Glutamatergic neuron (in vitro differentiated cells): Measurements from ENCODE around the gene AHCY. TPM values are rescaled to one million over a fixed set of nuclear protein-coding genes. Genes with fewer than 3 reads are reported as not detected.
"Not testable (repeated sequence)": the region's sequence is repeated elsewhere in the genome, so short reads cannot be mapped to it uniquely, and the experiment has no call there.

Experiments used
- DNase-seq: peaks from one replicate; pipeline ENCODE4 v3.0.0; 2022
- H3K27ac Mint-ChIP-seq: one replicate; pipeline ENCODE4 v1.8.0; 2020; ENCODE audit warnings: mild to moderate bottlenecking, mixed read lengths, inconsistent platforms; ENCODE audit not compliant: unreplicated experiment
- H3K27me3 Mint-ChIP-seq: one replicate; pipeline ENCODE4 v1.8.0; 2020; ENCODE audit warnings: mild to moderate bottlenecking, moderate library complexity, mixed read lengths, inconsistent platforms; ENCODE audit not compliant: unreplicated experiment
- H3K36me3 Mint-ChIP-seq: one replicate; pipeline ENCODE4 v1.8.0; 2020; ENCODE audit warnings: mild to moderate bottlenecking, mixed read lengths, inconsistent platforms; ENCODE audit not compliant: unreplicated experiment
- H3K4me1 Mint-ChIP-seq: one replicate; pipeline ENCODE4 v1.8.0; 2020; ENCODE audit warnings: mild to moderate bottlenecking, low read depth, mixed read lengths, inconsistent platforms; ENCODE audit not compliant: unreplicated experiment
- H3K4me3 Mint-ChIP-seq: one replicate; pipeline ENCODE4 v1.8.0; 2020; ENCODE audit warnings: mild to moderate bottlenecking, mixed read lengths, inconsistent platforms; ENCODE audit not compliant: unreplicated experiment
- H3K9me3 Mint-ChIP-seq: one replicate; pipeline ENCODE4 v1.8.0; 2020; ENCODE audit warnings: mild to moderate bottlenecking, moderate library complexity, mixed read lengths, inconsistent platforms; ENCODE audit not compliant: unreplicated experiment
- total RNA-seq: library from RNA; stranded (reverse); fragmentation: NEBNext Ultra II Directional; extraction: Animal tissue kit (Norgen Biotek cat#: 25700); gene quantifications from one replicate; pipeline ENCODE4 v1.2.1, GENCODE V29; 2021; ENCODE audit not compliant: unreplicated experiment
- TF ChIP-seq, protein P1 (sequence below): fragments of 200-600 bp; sonication (generic); IDR thresholded peaks from one replicate; pipeline ENCODE4 v1.5.0; 2021; ENCODE audit not compliant: partially characterized antibody, unreplicated experiment

The AHCY gene
- total RNA-seq, 1 donor from 2014 or later, result 97.9 TPM

DNA sequence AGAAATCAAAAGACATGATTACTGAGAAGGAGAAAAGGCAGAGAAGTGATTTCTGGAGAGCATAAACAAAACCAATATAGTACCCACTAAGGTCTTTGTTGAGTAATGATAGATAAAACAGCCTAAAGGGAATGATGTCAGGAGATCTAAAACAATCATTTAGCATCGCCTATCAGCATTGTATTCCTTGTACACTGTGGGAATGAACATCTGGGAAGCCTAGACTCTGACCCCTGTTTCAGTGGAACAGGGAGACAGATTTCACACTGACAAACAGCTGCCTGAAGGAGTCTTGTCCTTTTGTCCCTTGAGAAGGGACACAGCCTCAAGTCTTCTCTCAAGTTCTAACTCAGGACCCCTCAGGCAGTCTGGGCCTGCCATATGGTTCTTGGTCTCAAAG, 60.3 kb downstream of the AHCY start:
- TF ChIP-seq, protein P1, sequence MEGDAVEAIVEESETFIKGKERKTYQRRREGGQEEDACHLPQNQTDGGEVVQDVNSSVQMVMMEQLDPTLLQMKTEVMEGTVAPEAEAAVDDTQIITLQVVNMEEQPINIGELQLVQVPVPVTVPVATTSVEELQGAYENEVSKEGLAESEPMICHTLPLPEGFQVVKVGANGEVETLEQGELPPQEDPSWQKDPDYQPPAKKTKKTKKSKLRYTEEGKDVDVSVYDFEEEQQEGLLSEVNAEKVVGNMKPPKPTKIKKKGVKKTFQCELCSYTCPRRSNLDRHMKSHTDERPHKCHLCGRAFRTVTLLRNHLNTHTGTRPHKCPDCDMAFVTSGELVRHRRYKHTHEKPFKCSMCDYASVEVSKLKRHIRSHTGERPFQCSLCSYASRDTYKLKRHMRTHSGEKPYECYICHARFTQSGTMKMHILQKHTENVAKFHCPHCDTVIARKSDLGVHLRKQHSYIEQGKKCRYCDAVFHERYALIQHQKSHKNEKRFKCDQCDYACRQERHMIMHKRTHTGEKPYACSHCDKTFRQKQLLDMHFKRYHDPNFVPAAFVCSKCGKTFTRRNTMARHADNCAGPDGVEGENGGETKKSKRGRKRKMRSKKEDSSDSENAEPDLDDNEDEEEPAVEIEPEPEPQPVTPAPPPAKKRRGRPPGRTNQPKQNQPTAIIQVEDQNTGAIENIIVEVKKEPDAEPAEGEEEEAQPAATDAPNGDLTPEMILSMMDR, result no peak
- Mint-ChIP-seq H3K9me3 (peaks cover 2% of the 10 kb centered on the region), H3K27me3 (no peaks in the 10 kb centered on the region), H3K27ac (peak overlapping the region; percentile 93), H3K36me3 (peaks cover 5% of the 10 kb centered on the region), H3K4me1 (peaks cover 11% of the 10 kb centered on the region), H3K4me3 (peak overlapping the region; percentile 35)
- no peak for DNase-seq

DNA sequence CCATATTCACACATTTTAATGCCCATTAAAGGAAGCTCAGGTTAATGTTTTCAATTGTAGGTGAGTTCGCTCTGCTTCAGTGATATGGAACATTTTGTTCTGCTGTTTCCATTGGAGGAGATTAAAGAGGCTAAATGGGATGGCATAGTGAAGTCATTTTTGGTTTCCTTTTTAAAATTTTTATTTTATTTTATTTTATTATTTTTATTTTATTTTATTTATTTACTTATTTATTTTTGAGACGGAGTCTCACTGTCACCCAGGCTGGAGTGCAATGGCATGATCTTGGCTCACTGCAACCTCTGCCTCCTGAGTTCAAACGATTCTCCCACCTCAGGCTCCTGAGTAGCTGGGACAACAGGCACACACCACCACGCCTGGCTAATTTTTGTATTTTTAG, 61.1 kb downstream of the AHCY start:
- H3K9me3 Mint-ChIP-seq, H3K4me3 Mint-ChIP-seq, H3K27me3 Mint-ChIP-seq, DNase-seq: not testable (repeated sequence)
- H3K4me1 Mint-ChIP-seq, result peaks cover 11% of the 10 kb centered on the region
- H3K27ac Mint-ChIP-seq, result peak overlapping the region; percentile 56
- peaks cover 13% of the 10 kb centered on the region for H3K36me3 Mint-ChIP-seq

DNA sequence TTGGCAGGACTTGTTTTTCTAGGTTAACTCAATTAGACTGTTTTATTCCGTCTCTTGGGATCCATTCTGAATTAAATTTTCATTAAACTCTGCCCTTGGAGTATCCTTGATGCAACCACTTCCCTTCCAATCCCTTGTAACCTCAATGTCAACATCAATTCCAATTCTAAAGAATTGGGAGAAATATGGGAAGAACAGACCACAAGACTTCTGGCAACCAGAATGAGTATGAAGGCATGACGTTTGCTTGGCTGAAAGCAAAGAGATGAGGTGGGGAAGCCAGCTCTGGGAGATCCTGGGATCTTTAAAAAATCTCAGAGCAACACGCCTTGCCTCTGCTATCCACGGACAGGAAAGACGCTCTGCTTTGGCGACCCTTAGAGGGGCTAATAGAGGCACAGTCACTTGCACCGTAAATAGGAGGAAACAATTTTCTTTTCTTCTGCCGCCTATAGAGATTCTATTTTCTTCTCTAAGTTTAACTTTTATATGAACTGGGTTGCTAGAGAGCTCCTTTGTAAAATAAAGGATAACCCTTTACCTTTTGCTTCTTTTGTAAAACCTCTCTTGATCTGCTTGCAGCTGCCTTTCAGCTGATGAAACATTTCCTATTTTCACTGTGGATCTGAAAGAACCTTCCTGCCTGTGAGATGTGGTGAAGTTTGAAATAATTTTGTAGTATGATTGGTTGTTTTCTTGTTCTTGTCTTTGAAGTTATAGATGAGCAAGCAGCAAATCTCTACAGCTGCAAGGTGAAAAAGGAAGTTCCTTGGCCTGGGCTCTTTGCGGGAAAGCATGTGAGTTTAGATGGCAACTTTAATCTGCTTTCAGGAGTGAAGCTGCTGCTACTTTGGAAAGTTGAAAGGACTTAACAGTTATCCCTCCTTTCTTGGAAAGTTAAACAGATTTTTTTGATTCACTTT, 62.2 kb downstream of the AHCY start, which contains the start of gene ASIP:
Gene ASIP (plus strand): TSS at position 731 of the 923 bp plus-strand sequence. CDS start 18,952 bp downstream, outside the sequence.
- peak within 1 kb of the TSS; percentile 56 for H3K27ac Mint-ChIP-seq
- no peak for DNase-seq
- no peaks in the 10 kb centered on the region for H3K27me3 Mint-ChIP-seq

DNA sequence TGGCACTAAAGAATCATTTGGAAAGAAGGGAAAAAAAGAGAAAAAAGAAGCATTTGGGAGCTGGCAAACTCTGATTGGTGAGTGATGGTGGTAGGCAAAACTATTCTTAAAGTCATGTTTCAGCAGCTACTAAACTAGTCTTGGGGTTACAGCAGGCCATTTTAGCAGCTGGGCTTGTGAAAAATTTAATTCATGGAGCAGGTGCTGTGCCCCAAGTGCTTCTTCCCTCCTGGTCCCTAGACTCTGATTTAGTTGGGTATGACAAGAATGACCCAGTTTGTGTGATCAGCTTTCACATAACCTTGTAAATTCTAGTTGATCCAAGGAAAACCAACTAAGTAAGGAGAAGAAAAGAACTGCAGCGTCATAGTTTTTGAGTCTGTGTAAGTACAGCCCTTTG, 63.0 kb downstream of the AHCY start:
- H3K27ac Mint-ChIP-seq, result no peak overlapping the region
- DNase-seq, result no peak
- H3K9me3 Mint-ChIP-seq, result no peaks in the 10 kb centered on the region
- TF ChIP-seq, protein P1, result no peak
- H3K4me3 Mint-ChIP-seq, result no peak overlapping the region
- H3K36me3 Mint-ChIP-seq, result peaks cover 13% of the 10 kb centered on the region
- peaks cover 11% of the 10 kb centered on the region for H3K4me1 Mint-ChIP-seq
- no peaks in the 10 kb centered on the region for H3K27me3 Mint-ChIP-seq

More for the DNA sequence above, 62.2 kb downstream of the AHCY start, which contains the start of gene ASIP:
- TF ChIP-seq, protein P1, result no peak
- Mint-ChIP-seq H3K4me1 (peaks cover 11% of the 10 kb centered on the region), H3K9me3 (no peaks in the 10 kb centered on the region), H3K36me3 (peaks cover 13% of the 10 kb centered on the region), H3K4me3 (no peak within 1 kb of the TSS)

DNA sequence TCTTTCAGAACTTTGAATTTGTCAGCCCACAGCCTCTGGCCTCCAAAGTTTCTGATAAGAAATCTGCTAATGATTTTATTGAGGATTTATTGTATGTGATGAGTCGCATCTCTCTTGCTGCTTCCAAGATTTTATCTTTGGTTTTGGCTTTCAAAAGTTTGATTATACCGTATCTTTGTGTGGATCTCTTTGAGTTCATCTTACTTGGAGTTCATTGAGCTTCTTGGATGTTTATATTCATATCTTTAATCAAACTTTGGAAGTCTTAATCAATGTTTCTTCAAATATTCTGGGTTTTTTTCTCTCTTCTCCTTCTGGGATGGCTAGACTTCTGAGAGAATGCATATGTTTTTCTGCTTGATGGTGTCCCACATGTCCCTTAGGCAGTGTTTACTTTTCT, 65.2 kb downstream of the AHCY start:
- H3K27ac Mint-ChIP-seq, result no peak overlapping the region
- peaks cover 2% of the 10 kb centered on the region for H3K9me3 Mint-ChIP-seq
- H3K27me3 Mint-ChIP-seq, result no peaks in the 10 kb centered on the region
- DNase-seq, result no peak
- TF ChIP-seq, protein P1, result no peak
- no peak overlapping the region for H3K4me3 Mint-ChIP-seq
- peaks cover 8% of the 10 kb centered on the region for H3K4me1 Mint-ChIP-seq
- peaks cover 13% of the 10 kb centered on the region for H3K36me3 Mint-ChIP-seq
